Measurements from ENCODE around the gene CGB7. TPM values are rescaled to one million over a fixed set of nuclear protein-coding genes. Genes with fewer than 3 reads are reported as not detected.
"Not testable (repeated sequence)": the region's sequence is repeated elsewhere in the genome, so short reads cannot be mapped to it uniquely, and the experiment has no call there.

Gene CGB7
- total and polyA plus RNA-seq, 2 experiments from 2014 or later: 0.54 to 2.2 TPM

DNA sequence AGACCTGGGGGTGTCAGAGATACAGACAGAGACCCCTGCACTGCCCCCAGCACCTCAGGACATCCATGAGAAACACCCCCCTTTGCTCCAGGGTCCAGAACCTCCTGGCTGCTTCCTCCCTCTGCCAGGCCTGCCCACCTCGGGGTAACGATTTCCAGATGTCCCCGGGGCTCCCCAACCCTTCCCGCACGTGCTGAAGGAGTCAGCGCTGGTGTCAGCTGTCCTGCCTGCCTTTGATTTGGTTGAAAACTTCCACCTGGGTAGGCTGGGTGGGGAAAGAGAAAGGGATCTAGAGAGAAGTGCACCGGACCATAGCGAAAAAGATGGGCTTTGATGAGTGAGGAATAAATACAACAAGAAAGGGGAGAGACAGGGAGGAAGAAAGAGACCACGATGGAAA lies 1.5 kb upstream of the CGB7 start:
- Histone ChIP-seq H3K9me2 (ENCODE audit: insufficient read depth) (no peaks in the 10 kb centered on the region), H3F3A (ENCODE audit: insufficient read depth) (no peaks in the 10 kb centered on the region), H2AFZ (no peak overlapping the region), H3K4me1 (ENCODE audit: insufficient read depth) (no peaks in the 10 kb centered on the region), H3K27me3 (replicated peaks; ENCODE audit: insufficient read depth) (no peaks in the 10 kb centered on the region), H3K9me3 (ENCODE audit: low read depth) (no peaks in the 10 kb centered on the region), H3K4me2 (ENCODE audit: unreplicated experiment) (no peak overlapping the region), H4K20me1 (ENCODE audit: insufficient read depth) (no peaks in the 10 kb centered on the region), H3K9ac (no peak overlapping the region), H3K4me3 (no peak overlapping the region), H3K36me3 (ENCODE audit: low read depth) (no peaks in the 10 kb centered on the region), H3K27ac (no peak overlapping the region), H3K79me2 (ENCODE audit: insufficient read depth) (peaks cover 43% of the 10 kb centered on the region)
- in situ Hi-C loops (cut with MboI): no loop called here
- 63 to 69% methylated on average over 9 of the region's 9 CpGs for WGBS, 2 experiments (ENCODE audit: low coverage in 1 of 2, low lambda C conversion rate in 2 of 2, missing lambda C conversion rate in 2 of 2)
- no peak for TF ChIP-seq EZH2 (IDR thresholded peaks at IDR 0.05; ENCODE audit: insufficient read depth, poor library complexity, severe bottlenecking)
- no peak for TF ChIP-seq EZH2phosphoT487 (IDR thresholded peaks at IDR 0.05; ENCODE audit: insufficient read depth, low read depth)
- DNase-seq: no peak

DNA sequence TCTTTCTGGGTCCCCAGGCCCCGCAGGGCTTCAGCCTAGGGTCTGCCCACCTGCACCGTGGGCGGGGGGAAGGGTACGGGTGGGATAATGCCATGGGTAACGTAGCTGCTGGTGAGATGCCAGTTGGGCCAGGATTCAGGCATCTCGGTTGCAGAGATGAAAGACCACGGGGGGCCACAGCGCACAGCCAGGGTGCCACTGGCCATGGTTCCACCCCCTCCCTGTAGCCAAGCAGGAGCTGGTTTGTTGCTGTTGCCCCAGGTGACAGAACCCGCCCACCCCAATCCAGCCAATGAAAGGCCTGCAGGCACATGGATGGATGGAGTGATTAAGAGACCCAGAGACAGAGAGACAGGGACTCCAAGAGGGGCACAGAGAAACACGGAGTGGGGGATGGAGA lies 1.0 kb upstream of the CGB7 start:
- Histone ChIP-seq H2AFZ (no peak overlapping the region), H3K4me2 (ENCODE audit: unreplicated experiment) (no peak overlapping the region), H3K27me3 (replicated peaks; ENCODE audit: insufficient read depth) (no peaks in the 10 kb centered on the region), H3K4me1 (ENCODE audit: insufficient read depth) (no peaks in the 10 kb centered on the region), H3K9ac (no peak overlapping the region), H3F3A (ENCODE audit: insufficient read depth) (no peaks in the 10 kb centered on the region), H3K79me2 (ENCODE audit: insufficient read depth) (peaks cover 43% of the 10 kb centered on the region), H3K36me3 (ENCODE audit: low read depth) (no peaks in the 10 kb centered on the region), H4K20me1 (ENCODE audit: insufficient read depth) (no peaks in the 10 kb centered on the region), H3K9me2 (ENCODE audit: insufficient read depth) (no peaks in the 10 kb centered on the region), H3K27ac (no peak overlapping the region), H3K4me3 (0 out of 2 replicates have a peak overlapping the region, but pooled peaks have one; percentile 79), H3K9me3 (ENCODE audit: low read depth) (no peaks in the 10 kb centered on the region)
- WGBS, 2 experiments (ENCODE audit: low coverage in 1 of 2, low lambda C conversion rate in 2 of 2, missing lambda C conversion rate in 2 of 2): 33 to 44% methylated on average over 10 of the region's 10 CpGs
- in situ Hi-C loops (cut with MboI): no loop called here
- TF ChIP-seq EZH2phosphoT487 (IDR thresholded peaks at IDR 0.05; ENCODE audit: insufficient read depth, low read depth) (no peak), EZH2 (IDR thresholded peaks at IDR 0.05; ENCODE audit: insufficient read depth, poor library complexity, severe bottlenecking) (no peak)
- peak; percentile 64 for DNase-seq

DNA sequence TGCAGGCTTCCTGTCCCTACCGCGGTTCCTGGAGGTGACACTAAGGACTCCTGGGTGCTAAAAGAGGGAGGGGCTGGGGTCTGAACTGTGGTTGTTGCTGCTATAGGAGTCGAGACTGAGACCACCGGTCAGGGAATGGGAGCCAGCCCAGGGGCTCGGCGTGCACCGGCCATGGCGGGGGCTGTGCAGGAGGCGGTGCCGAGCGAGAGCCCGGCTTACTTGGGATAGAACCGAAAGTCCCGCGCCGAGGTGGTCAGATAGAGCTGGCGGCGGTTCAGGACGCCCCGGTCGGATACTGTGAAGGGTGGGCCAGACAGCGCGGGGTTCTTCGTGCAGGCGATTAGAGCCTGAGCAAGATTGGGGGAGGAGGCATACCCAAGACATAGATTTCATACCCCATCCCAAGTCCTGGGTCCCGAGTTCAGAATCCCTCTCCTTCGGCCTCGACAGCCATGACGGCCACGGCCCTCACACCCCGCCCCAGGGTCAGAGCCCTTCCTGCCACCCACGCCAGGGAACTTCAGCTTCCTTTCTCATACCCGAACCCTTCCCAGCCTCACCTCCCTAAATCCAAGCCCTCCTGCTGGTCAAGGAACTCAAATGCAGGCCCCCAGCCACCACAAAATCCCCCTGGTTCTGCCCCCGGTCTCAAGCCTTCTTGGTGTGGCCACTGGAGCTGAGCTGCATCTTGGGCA lies 500 bp downstream of the CGB7 start:
- H3F3A ChIP-seq (ENCODE audit: insufficient read depth); H3K4me1 ChIP-seq (ENCODE audit: insufficient read depth); H3K9me2 ChIP-seq (ENCODE audit: insufficient read depth); H3K9me3 ChIP-seq (ENCODE audit: low read depth); in situ Hi-C loops (cut with MboI); H4K20me1 ChIP-seq (ENCODE audit: insufficient read depth); H3K36me3 ChIP-seq (ENCODE audit: low read depth); H3K27me3 ChIP-seq (replicated peaks; ENCODE audit: insufficient read depth): not testable (repeated sequence)
- Histone ChIP-seq H3K27ac (peak overlapping the region; percentile 28; the same call in 1 of the 2 replicates), H3K4me2 (ENCODE audit: unreplicated experiment) (peak overlapping the region; percentile 90), H3K4me3 (peak overlapping the region; percentile 79), H3K79me2 (ENCODE audit: insufficient read depth) (peaks cover 43% of the 10 kb centered on the region), H2AFZ (peak overlapping the region; percentile 81), H3K9ac (peak overlapping the region; percentile 64)
- WGBS, 2 experiments (ENCODE audit: low coverage in 1 of 2, low lambda C conversion rate in 2 of 2, missing lambda C conversion rate in 2 of 2): 5 to 7% methylated on average over 26 to 29 of the region's 34 CpGs
- peak; percentile 19 for DNase-seq

DNA sequence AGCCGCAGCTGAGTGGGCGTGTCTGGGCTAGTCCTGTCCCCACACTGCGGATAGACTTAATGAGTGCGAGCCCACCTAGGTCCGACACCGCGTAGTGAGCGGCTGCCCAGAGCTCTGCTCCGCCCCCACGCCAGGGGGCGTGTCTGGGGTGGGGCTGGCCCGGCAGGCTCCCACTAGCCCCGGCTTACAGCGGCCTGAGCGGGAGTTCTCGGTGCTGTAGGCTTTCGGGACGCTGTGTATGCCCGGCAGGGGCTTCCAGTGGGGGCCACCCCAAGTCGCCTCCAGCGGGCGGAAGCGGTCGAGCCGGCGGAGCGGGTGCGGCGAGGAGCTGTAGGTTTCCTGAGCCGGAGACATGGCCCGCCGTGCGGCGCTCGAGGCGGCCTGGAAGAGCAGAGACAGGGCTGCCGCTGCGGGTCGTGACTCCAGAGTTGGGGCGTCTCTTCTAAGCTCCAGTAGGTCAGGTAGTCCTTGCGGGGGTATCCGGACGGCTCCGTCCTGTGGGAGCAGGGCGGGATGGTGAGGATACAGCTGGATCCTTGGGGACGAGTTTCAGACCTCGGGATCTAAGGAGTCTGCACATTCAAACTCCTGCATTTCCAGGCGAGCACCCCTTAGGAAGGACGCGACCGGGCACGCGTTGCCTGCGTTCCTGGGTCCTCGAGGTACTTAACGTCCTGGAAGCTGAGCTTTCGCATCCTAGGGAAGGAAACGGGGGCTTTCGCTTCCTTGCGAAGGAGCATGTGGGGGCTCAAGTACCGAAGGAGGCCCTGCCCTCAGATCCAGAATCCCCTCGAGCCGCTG lies 1.2 kb downstream of the CGB7 start:
- WGBS, 2 experiments (ENCODE audit: low coverage in 1 of 2, low lambda C conversion rate in 2 of 2, missing lambda C conversion rate in 2 of 2): 2% methylated on average over 59 to 63 of the region's 63 CpGs
- peak; percentile 76 for DNase-seq

DNA sequence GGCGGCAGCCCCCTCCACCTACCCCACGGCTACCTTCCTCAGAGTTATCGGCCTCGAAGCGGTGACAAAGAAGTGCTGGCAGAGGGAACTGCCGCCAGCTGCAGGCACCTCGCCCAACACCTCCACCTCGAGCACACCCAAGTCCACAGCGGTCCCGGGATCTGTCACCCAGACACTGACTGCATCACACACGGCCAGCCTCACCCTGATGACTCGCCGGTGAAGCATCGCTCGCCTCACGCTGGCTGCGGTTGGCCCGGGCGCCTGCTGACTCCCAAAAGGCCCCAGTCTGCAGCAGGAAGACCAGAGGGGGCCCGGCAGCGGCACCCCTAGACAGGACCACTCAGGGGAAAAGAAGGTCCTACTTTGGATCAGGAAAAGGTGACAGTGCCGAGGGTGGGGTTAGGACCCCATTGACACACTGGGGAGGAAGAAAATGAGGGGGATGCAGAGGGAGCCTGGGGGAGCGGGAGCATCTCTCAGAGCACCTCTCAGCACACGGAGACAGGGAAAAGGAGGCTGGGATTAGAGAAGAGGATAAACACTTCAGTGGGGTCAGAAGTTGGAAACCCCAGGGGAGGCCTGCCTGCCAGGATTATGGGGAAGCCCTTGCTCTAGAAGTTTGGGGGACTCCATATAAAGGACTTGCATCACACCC lies 7.0 kb downstream of the CGB7 start:
- H3F3A ChIP-seq (ENCODE audit: insufficient read depth); H3K36me3 ChIP-seq (ENCODE audit: low read depth); in situ Hi-C loops (cut with MboI); H3K79me2 ChIP-seq (ENCODE audit: insufficient read depth); H3K9me2 ChIP-seq (ENCODE audit: insufficient read depth); H3K4me3 ChIP-seq; H3K4me2 ChIP-seq (ENCODE audit: unreplicated experiment); H3K9me3 ChIP-seq (ENCODE audit: low read depth); H3K4me1 ChIP-seq (ENCODE audit: insufficient read depth); H4K20me1 ChIP-seq (ENCODE audit: insufficient read depth); H3K27me3 ChIP-seq (replicated peaks; ENCODE audit: insufficient read depth): not testable (repeated sequence)
- peak; percentile 88 for DNase-seq
- peak overlapping the region; percentile 71 for H3K27ac ChIP-seq
- 34 to 40% methylated on average over 22 of the region's 24 CpGs for WGBS, 2 experiments (ENCODE audit: low coverage in 1 of 2, low lambda C conversion rate in 2 of 2, missing lambda C conversion rate in 2 of 2)
- H3K9ac ChIP-seq: 0 out of 2 replicates have a peak overlapping the region, but pooled peaks have one; percentile 47
- peak overlapping the region; percentile 58; the same call in 1 of the 2 replicates for H2AFZ ChIP-seq

More for the DNA sequence above, 1.2 kb downstream of the CGB7 start:
- Histone ChIP-seq H3K79me2 (ENCODE audit: insufficient read depth) (peaks cover 43% of the 10 kb centered on the region), H3K27me3 (replicated peaks; ENCODE audit: insufficient read depth) (no peaks in the 10 kb centered on the region), H3K36me3 (ENCODE audit: low read depth) (no peaks in the 10 kb centered on the region), H3K9ac (peak overlapping the region; percentile 64), H3K9me3 (ENCODE audit: low read depth) (no peaks in the 10 kb centered on the region), H3K4me3 (peak overlapping the region; percentile 79), H3K27ac (0 out of 2 replicates have a peak overlapping the region, but pooled peaks have one; percentile 5), H4K20me1 (ENCODE audit: insufficient read depth) (no peaks in the 10 kb centered on the region), H3K4me1 (ENCODE audit: insufficient read depth) (no peaks in the 10 kb centered on the region), H3K9me2 (ENCODE audit: insufficient read depth) (no peaks in the 10 kb centered on the region), H3F3A (ENCODE audit: insufficient read depth) (no peaks in the 10 kb centered on the region), H2AFZ (peak overlapping the region; percentile 81), H3K4me2 (ENCODE audit: unreplicated experiment) (peak overlapping the region; percentile 90)
- in situ Hi-C loops (cut with MboI): no loop called here
- no peak for TF ChIP-seq EZH2 (IDR thresholded peaks at IDR 0.05; ENCODE audit: insufficient read depth, poor library complexity, severe bottlenecking)
- no peak for TF ChIP-seq EZH2phosphoT487 (IDR thresholded peaks at IDR 0.05; ENCODE audit: insufficient read depth, low read depth)

GRCh38 chr19:49049834-49050233 lies 7.7 kb downstream of the CGB7 start:
- H2AFZ ChIP-seq; H3K9me3 ChIP-seq (ENCODE audit: low read depth); H3K27me3 ChIP-seq (replicated peaks; ENCODE audit: insufficient read depth); H3F3A ChIP-seq (ENCODE audit: insufficient read depth); H3K27ac ChIP-seq; H4K20me1 ChIP-seq (ENCODE audit: insufficient read depth); H3K9ac ChIP-seq; H3K4me1 ChIP-seq (ENCODE audit: insufficient read depth); in situ Hi-C loops (cut with MboI); H3K79me2 ChIP-seq (ENCODE audit: insufficient read depth); H3K4me3 ChIP-seq; DNase-seq; H3K36me3 ChIP-seq (ENCODE audit: low read depth); H3K4me2 ChIP-seq (ENCODE audit: unreplicated experiment); H3K9me2 ChIP-seq (ENCODE audit: insufficient read depth): not testable (repeated sequence)
- 89 to 91% methylated on average over 3 of the region's 4 CpGs for WGBS, 2 experiments (ENCODE audit: low coverage in 1 of 2, low lambda C conversion rate in 2 of 2, missing lambda C conversion rate in 2 of 2)
